ENCODE results near the gene UXS1.

- no peak for TF ChIP-seq CTCF (conservative IDR thresholded peaks at IDR 0.05)
- no peak for TF ChIP-seq ZFX (IDR thresholded peaks at IDR 0.05)
Observed at GRCh38 chr2:106142683-106143082, 51.4 kb downstream of the UXS1 start.

Measured in C4-2B (cell line).